OCI-LY1 (cell line): Measurements from ENCODE around the gene PCBP4.

Experiments used
- H2AFZ ChIP-seq: fragments of 200-600 bp; sonication (generic), shearing (Covaris generic); 2 replicates; pipeline ENCODE4 v1.6.0; 2014; ENCODE audit warnings: antibody characterized with exemption, mild to moderate bottlenecking, low read length
- H3F3A ChIP-seq: fragments of 200-600 bp; sonication (generic), shearing (Covaris generic); 2 replicates; pipeline ENCODE4 v1.6.0; 2014; ENCODE audit warnings: mild to moderate bottlenecking, antibody characterized with exemption, low read length, moderate library complexity; ENCODE audit not compliant: insufficient read depth
- H3K27ac ChIP-seq: fragments of 200-600 bp; sonication (generic); 2 replicates; pipeline ENCODE4 v1.5.1; 2014; ENCODE audit warnings: low read length, mixed run types, mild to moderate bottlenecking, low read depth; ENCODE audit not compliant: poor library complexity, severe bottlenecking
- H3K27me3 ChIP-seq: fragments of 200-600 bp; sonication (generic); 2 replicates; pipeline ENCODE4 v1.6.0; 2014; ENCODE audit warnings: antibody characterized with exemption, mild to moderate bottlenecking, low read length, moderate library complexity; ENCODE audit not compliant: insufficient read depth
- H3K36me3 ChIP-seq: fragments of 200-600 bp; sonication (generic); 2 replicates; pipeline ENCODE4 v1.6.1; 2014; ENCODE audit warnings: mild to moderate bottlenecking, antibody characterized with exemption, low read length, moderate library complexity, mixed read lengths; ENCODE audit not compliant: insufficient read depth
- H3K4me1 ChIP-seq: fragments of 200-600 bp; sonication (generic); 2 replicates; pipeline ENCODE4 v1.5.1; 2014; ENCODE audit warnings: mild to moderate bottlenecking, low read length, moderate library complexity; ENCODE audit not compliant: insufficient read depth, severe bottlenecking
- H3K4me2 ChIP-seq: fragments of 200-600 bp; sonication (generic), shearing (Covaris generic); 2 replicates; pipeline ENCODE4 v1.6.1; 2014; ENCODE audit warnings: low read length
- H3K4me3 ChIP-seq: fragments of 200-600 bp; sonication (generic); 2 replicates; pipeline ENCODE4 v1.5.1; 2014; ENCODE audit warnings: low read length, low read depth, mild to moderate bottlenecking, mixed read lengths; ENCODE audit not compliant: poor library complexity, severe bottlenecking
- H3K79me2 ChIP-seq: fragments of 200-600 bp; shearing (Covaris generic); 2 replicates; pipeline ENCODE4 v1.6.1; 2016; ENCODE audit warnings: mixed run types, low read length, mixed read lengths; ENCODE audit not compliant: insufficient read depth
- H3K9ac ChIP-seq: fragments of 200-600 bp; sonication (generic), shearing (Covaris generic); 2 replicates; pipeline ENCODE4 v1.6.1; 2014; ENCODE audit warnings: mild to moderate bottlenecking, low read length, mixed read lengths
- H3K9me2 ChIP-seq: fragments of 200-600 bp; sonication (generic), shearing (Covaris generic); 2 replicates; pipeline ENCODE4 v1.6.1; 2014; ENCODE audit warnings: low read depth, mild to moderate bottlenecking, low read length, mixed read lengths
- H3K9me3 ChIP-seq: fragments of 200-600 bp; shearing (Covaris generic); 2 replicates; pipeline ENCODE4 v1.6.1; 2014; ENCODE audit warnings: low read length, mixed read lengths
- H4K20me1 ChIP-seq: fragments of 200-600 bp; sonication (generic), shearing (Covaris generic); 2 replicates; pipeline ENCODE4 v1.6.0; 2016; ENCODE audit warnings: mild to moderate bottlenecking, low read length; ENCODE audit not compliant: insufficient read depth
- EZH2 ChIP-seq: fragments of 200-600 bp; sonication (generic), shearing (Covaris generic); IDR thresholded peaks from 2 replicates; pipeline ENCODE4 v1.8.0; 2017; ENCODE audit warnings: borderline replicate concordance, mixed run types, mild to moderate bottlenecking, antibody characterized with exemption, low read length, moderate library complexity, mixed read lengths
- TF ChIP-seq, protein P1 (sequence below): fragments of 200-600 bp; sonication (generic), shearing (Covaris generic); IDR thresholded peaks from 2 replicates; pipeline ENCODE4 v1.5.1; 2017; ENCODE audit warnings: mild to moderate bottlenecking, antibody characterized with exemption, low read length, moderate library complexity, mixed read lengths

Gene PCBP4

GRCh38 chr3:52013802-52014598 lies 46.7 kb upstream of the PCBP4 start:
- no peaks in the 10 kb centered on the region for H3K9me2 ChIP-seq
- H3F3A ChIP-seq, result no peaks in the 10 kb centered on the region
- no peaks in the 10 kb centered on the region for H3K9me3 ChIP-seq
- no peak overlapping the region for H3K27ac ChIP-seq
- no peak overlapping the region for H3K4me2 ChIP-seq
- H3K9ac ChIP-seq, result no peak overlapping the region
- H3K27me3 ChIP-seq, result no peaks in the 10 kb centered on the region; the same call in 1 of the 2 replicates
- no peaks in the 10 kb centered on the region for H3K36me3 ChIP-seq
- no peaks in the 10 kb centered on the region for H4K20me1 ChIP-seq
- H2AFZ ChIP-seq, result no peak overlapping the region
- no peak overlapping the region for H3K4me3 ChIP-seq
- no peak for TF ChIP-seq EZH2
- TF ChIP-seq, protein P1, sequence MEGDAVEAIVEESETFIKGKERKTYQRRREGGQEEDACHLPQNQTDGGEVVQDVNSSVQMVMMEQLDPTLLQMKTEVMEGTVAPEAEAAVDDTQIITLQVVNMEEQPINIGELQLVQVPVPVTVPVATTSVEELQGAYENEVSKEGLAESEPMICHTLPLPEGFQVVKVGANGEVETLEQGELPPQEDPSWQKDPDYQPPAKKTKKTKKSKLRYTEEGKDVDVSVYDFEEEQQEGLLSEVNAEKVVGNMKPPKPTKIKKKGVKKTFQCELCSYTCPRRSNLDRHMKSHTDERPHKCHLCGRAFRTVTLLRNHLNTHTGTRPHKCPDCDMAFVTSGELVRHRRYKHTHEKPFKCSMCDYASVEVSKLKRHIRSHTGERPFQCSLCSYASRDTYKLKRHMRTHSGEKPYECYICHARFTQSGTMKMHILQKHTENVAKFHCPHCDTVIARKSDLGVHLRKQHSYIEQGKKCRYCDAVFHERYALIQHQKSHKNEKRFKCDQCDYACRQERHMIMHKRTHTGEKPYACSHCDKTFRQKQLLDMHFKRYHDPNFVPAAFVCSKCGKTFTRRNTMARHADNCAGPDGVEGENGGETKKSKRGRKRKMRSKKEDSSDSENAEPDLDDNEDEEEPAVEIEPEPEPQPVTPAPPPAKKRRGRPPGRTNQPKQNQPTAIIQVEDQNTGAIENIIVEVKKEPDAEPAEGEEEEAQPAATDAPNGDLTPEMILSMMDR, result no peak
- no peaks in the 10 kb centered on the region for H3K4me1 ChIP-seq
- no peaks in the 10 kb centered on the region for H3K79me2 ChIP-seq

DNA sequence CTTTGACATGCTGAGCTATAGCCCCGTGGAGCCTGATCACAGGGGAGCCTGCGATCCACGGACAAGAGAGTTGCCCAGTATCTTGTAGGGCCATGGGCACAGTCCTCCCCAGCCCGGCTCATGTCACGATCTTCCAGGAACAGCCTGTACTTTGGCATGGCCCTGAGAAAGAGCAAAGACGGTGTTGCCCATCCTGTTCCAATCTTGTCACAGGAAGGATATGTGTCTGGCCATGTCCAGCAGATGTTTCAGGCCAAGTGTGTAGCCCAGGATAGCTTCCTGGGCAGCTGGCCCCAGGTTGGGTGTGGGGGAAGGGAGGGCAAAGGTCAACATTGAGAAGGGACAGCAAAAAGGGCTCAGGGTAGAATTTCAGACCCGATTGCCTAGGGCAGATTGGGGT lies 45.4 kb upstream of the PCBP4 start:
- TF ChIP-seq, protein P1, result no peak
- TF ChIP-seq EZH2, result no peak
- no peaks in the 10 kb centered on the region for H3K9me3 ChIP-seq
- no peak overlapping the region for H3K4me2 ChIP-seq
- H4K20me1 ChIP-seq, result no peaks in the 10 kb centered on the region
- no peaks in the 10 kb centered on the region for H3K9me2 ChIP-seq
- no peaks in the 10 kb centered on the region for H3K4me1 ChIP-seq
- no peaks in the 10 kb centered on the region; the same call in 1 of the 2 replicates for H3K27me3 ChIP-seq
- H3F3A ChIP-seq, result no peaks in the 10 kb centered on the region
- H2AFZ ChIP-seq, result no peak overlapping the region
- H3K79me2 ChIP-seq, result no peaks in the 10 kb centered on the region
- H3K9ac ChIP-seq, result no peak overlapping the region
- no peak overlapping the region for H3K27ac ChIP-seq
- no peaks in the 10 kb centered on the region for H3K36me3 ChIP-seq
- no peak overlapping the region for H3K4me3 ChIP-seq

- no peaks in the 10 kb centered on the region for H3K36me3 ChIP-seq
- TF ChIP-seq, protein P1, result no peak
- no peak for TF ChIP-seq EZH2
- H3K9me3 ChIP-seq, result no peaks in the 10 kb centered on the region
- no peaks in the 10 kb centered on the region for H3K4me1 ChIP-seq
- no peaks in the 10 kb centered on the region for H4K20me1 ChIP-seq
- no peak overlapping the region for H3K4me3 ChIP-seq
- no peak overlapping the region for H3K9ac ChIP-seq
- H3K9me2 ChIP-seq, result no peaks in the 10 kb centered on the region
- H2AFZ ChIP-seq, result no peak overlapping the region
- H3F3A ChIP-seq, result no peaks in the 10 kb centered on the region
- H3K27ac ChIP-seq, result no peak overlapping the region
- no peaks in the 10 kb centered on the region for H3K79me2 ChIP-seq
- no peaks in the 10 kb centered on the region for H3K27me3 ChIP-seq
- H3K4me2 ChIP-seq, result no peak overlapping the region
Measured at GRCh38 chr3:52010431-52010830, 43.2 kb upstream of the PCBP4 start.
